ENCODE results near the gene KLF15. TPM values are rescaled to one million over a fixed set of nuclear protein-coding genes. Genes with fewer than 3 reads are reported as not detected.

Gene KLF15
- total and polyA plus RNA-seq, 9 of the 15 experiments (the other 6 are each of a cell fraction or from before 2014, with no cell fraction given) = 0.08 to 4.8 (median 1.2) TPM

DNA sequence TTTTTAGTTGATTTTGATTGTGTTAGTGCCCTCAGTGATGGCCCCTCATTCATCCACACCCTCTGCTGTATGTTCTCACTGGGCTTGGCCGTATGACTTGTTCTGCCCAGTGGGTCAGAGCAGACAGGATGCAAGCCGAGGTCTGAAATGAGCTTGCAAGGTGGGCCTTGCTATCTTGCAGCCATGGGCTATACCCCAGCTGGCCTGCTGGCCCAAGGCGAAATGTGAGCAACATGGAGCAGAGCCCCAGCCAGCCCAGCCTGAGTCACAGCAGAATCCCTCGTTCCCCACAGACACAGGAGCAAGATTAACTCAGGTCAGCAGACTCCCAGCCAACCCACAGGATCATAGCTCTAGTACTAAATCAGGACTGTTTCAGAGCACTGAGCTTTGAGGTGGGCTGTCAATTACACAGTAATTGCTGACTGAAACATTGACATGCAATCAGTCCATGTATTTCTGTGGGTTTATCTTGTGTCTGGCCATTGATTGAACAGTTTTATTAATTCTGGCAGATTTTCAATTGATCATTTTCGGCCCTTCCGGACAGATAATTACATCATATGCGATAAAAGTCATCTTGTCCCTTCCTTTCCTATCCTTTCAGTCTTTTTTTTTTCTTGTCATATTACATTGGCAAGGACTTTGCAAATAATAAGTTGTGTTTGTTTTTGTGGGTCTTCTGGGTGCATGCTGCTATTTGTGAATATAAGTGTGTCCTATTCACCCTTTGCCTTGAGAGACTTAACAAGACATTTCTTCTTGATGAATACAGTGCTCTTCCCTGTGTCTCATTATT is 27.1 kb downstream of the KLF15 start:
- no TSS peak for BruUV-seq (replicated peaks)
- ATAC-seq (no peak), DNase-seq (ENCODE audit: extremely low read depth in 1 of 4, low spot score in 3 of 4) (no peak), FAIRE-seq (no peak)
- Histone ChIP-seq H3K27me3 (ENCODE audit: control insufficient read depth in 2 of 2, insufficient read depth in 2 of 2, low read length in 2 of 2) (peaks cover 0 to 4% of the 10 kb centered on the region in 2 experiments; a peak in 1 of 5 replicates), H3K4me2 (ENCODE audit: insufficient read depth, low read length) (no peak overlapping the region), H3K4me3 (no peak overlapping the region), H3K4me1 (replicated peaks in 1 of 2; ENCODE audit: control insufficient read depth in 2 of 2, insufficient read depth in 2 of 2, low read length in 2 of 2) (no peaks in the 10 kb centered on the region), H3K79me2 (ENCODE audit: control insufficient read depth, insufficient read depth, low read length) (no peaks in the 10 kb centered on the region), H3K9ac (ENCODE audit: insufficient read depth in 1 of 2, low read depth in 2 of 2, low read length in 2 of 2) (no peak overlapping the region), H3K36me3 (ENCODE audit: control insufficient read depth, insufficient read depth, low read length) (no peaks in the 10 kb centered on the region), H3K9me3 (replicated peaks; ENCODE audit: control insufficient read depth, insufficient read depth, low read depth, low read length) (peaks cover 6% of the 10 kb centered on the region), H4K20me1 (replicated peaks; ENCODE audit: control insufficient read depth, insufficient read depth, low read length) (no peaks in the 10 kb centered on the region), H3K27ac (ENCODE audit: extremely low read depth, low read depth, low read length) (no peak overlapping the region), H2AFZ (ENCODE audit: low read depth, low read length) (no peak overlapping the region), H3K9me1 (ENCODE audit: control insufficient read depth, insufficient read depth, low read length) (no peaks in the 10 kb centered on the region)
- intact Hi-C loops (cut with micrococcal nuclease) = no loop called here
- CTCF ChIA-PET (ENCODE audit: low intra/inter-chr PET ratio) = no interaction called here
- POLR2A ChIA-PET = no interaction called here
- WGBS (ENCODE audit: insufficient coverage, low coverage, missing lambda C conversion rate) = 16% methylated on average over 6 of the region's 7 CpGs
- in situ Hi-C loops (cut with MboI) = no loop called here
- TF ChIP-seq CC2D1A (IDR thresholded peaks at IDR 0.05) (no peak), KHSRP (IDR thresholded peaks at IDR 0.05) (no peak), MTA2 (IDR thresholded peaks at IDR 0.05; ENCODE audit: low read depth) (no peak), TRIM25 (IDR thresholded peaks at IDR 0.05; ENCODE audit: borderline replicate concordance) (no peak), KAT8 (IDR thresholded peaks at IDR 0.05; ENCODE audit: low read depth) (no peak), ZNF436 (CRISPR knock-in tag; IDR thresholded peaks at IDR 0.05) (no peak), BRD9 (IDR thresholded peaks at IDR 0.05; ENCODE audit: low read depth, partially characterized antibody) (no peak), RFX5 (IDR thresholded peaks at IDR 0.05; ENCODE audit: low read depth, low read length) (no peak), ZNF175 (CRISPR knock-in tag; IDR thresholded peaks at IDR 0.05; ENCODE audit: low read depth) (no peak), KLF16 (IDR thresholded peaks at IDR 0.05) (no peak)
- TF ChIP-seq, protein P1, sequence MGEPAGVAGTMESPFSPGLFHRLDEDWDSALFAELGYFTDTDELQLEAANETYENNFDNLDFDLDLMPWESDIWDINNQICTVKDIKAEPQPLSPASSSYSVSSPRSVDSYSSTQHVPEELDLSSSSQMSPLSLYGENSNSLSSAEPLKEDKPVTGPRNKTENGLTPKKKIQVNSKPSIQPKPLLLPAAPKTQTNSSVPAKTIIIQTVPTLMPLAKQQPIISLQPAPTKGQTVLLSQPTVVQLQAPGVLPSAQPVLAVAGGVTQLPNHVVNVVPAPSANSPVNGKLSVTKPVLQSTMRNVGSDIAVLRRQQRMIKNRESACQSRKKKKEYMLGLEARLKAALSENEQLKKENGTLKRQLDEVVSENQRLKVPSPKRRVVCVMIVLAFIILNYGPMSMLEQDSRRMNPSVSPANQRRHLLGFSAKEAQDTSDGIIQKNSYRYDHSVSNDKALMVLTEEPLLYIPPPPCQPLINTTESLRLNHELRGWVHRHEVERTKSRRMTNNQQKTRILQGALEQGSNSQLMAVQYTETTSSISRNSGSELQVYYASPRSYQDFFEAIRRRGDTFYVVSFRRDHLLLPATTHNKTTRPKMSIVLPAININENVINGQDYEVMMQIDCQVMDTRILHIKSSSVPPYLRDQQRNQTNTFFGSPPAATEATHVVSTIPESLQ (CRISPR knock-in tag; IDR thresholded peaks at IDR 0.05) = no peak
- TF ChIP-seq, protein P2, sequence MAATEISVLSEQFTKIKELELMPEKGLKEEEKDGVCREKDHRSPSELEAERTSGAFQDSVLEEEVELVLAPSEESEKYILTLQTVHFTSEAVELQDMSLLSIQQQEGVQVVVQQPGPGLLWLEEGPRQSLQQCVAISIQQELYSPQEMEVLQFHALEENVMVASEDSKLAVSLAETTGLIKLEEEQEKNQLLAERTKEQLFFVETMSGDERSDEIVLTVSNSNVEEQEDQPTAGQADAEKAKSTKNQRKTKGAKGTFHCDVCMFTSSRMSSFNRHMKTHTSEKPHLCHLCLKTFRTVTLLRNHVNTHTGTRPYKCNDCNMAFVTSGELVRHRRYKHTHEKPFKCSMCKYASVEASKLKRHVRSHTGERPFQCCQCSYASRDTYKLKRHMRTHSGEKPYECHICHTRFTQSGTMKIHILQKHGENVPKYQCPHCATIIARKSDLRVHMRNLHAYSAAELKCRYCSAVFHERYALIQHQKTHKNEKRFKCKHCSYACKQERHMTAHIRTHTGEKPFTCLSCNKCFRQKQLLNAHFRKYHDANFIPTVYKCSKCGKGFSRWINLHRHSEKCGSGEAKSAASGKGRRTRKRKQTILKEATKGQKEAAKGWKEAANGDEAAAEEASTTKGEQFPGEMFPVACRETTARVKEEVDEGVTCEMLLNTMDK (IDR thresholded peaks at IDR 0.05; ENCODE audit: borderline replicate concordance, insufficient read depth, low read depth, low read length, poor library complexity, severe bottlenecking) = no peak
